ENCODE results near the gene IL4I1.

IL4I1 gene

DNA sequence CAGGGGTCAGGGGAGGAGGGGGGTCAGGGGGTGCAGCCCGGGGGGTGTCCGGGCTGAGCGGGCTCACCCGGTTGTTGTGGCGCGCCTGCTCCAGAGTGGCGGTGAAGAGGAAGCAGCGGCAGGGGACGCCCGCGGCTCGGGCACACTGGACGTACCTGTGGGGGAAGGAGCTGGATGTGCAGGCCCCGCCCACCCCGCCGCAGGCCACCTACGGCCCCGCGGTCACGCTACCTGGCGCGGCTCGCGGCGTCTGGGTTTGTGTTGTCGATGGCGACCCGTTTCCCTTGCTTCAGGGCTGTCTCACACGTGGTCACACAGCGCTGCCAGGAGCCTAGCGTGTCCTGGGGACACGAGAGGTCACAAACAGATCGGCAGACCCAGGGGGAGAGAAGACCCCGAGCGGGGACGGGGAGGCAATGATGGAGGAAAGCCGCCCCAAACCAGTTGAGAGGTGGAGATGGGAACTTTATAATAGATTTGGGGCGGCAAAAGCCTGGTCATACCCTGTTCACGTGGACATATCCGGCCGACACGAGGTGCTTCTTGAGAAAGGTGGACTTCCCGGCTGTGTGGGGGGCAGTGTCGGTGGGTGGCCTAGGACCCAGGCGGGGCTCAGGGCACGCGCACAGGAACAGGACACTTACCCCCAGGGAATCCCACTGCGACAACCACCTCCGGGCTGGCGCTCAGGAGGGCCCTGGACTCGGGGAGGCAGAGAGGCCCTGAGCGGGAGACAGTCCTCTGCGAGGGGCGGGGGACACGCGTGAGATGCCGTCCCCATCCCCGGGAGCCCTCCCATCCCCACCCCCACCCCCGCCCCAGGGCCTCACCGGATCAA, 34.9 kb downstream of the IL4I1 start:
- no peak for DNase-seq

DNA sequence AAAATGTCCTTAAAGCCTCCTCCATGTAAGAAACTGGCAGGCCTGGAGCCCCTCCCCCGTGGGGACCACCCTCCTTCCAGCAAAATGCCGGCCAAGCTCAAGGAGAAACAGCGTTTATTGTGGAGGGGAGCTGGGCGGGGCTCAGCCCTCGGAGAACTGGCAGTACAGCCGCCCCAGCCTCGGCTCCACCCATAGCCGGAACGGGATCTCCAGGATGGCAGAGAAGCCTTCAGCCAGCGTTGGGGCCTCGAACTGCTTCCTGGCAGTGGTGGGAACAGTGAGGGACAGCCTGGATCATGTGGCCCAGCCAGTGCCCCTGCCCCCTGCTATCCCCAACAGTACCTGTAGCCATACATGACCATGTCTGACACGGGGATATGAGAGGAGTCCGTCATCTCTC, 35.6 kb downstream of the IL4I1 start:
- no peak for DNase-seq

DNA sequence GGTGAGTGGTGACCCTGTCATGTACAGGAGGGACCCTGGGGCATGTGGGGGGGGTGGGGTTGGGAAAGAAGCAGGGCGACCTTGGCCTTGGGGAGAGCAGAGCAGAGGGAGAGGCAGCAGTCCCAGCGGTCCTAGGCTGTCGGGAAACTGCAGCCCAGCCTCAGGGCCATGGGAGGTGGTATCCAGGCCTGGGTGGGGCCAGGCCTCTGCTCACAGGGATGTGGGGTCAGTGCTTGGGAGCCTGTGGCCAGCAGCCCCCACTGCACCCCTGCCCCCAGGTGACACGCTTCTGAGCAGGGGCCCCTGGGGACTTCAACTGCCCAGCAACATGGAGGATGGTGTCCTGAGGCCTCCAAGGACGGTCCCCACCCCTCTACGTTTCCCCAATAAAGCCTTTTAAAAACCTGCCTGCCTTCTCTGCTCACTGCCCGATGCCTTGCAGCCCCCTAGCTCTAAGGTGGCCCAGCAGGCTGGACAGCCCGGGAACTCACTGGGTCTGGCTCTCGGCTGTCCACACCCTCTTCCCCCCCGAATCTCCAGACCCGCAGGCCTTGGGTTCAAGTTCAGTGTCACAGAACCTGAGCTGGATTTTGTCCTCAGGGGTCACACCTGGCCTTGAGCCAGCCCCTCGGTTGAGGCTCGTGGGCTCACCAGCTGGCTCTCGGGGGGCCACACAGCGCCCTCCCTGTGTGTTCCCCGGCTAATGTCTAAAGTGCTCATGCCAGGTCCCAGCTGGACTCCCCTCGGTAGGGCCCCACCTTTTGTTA, 36.2 kb downstream of the IL4I1 start:
- DNase-seq, result no peak

DNA sequence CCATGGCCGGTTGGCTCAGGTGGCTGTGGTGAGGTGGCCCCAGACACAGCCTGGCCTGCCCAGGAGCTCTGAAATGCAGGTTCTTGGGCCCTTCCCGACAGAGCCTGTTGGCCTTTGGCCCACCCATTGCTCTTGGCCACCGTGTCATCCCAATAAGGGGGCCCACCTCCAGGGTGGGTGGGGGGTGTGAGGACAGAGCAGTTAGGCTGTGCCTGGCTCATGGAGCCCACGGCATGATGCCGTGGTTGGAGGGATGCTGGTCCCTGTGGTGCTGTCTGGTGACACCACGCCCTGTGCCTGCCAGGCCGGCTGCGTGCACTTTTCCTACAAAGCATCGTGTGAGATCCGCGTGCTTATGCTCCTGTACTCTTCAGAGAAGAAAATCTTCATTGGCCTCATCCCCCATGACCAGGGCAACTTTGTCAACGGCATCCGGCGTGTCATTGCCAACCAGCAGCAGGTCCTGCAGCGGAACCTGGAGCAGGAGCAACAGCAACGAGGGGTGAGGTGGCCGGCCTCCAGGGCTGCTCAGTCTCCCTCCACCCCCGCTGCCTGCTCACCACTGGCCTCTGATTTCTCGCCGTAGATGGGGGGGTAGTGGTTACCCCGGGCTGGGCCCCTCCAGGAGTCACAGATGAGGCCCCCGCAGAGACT, 36.9 kb downstream of the IL4I1 start:
- DNase-seq, result no peak

DNA sequence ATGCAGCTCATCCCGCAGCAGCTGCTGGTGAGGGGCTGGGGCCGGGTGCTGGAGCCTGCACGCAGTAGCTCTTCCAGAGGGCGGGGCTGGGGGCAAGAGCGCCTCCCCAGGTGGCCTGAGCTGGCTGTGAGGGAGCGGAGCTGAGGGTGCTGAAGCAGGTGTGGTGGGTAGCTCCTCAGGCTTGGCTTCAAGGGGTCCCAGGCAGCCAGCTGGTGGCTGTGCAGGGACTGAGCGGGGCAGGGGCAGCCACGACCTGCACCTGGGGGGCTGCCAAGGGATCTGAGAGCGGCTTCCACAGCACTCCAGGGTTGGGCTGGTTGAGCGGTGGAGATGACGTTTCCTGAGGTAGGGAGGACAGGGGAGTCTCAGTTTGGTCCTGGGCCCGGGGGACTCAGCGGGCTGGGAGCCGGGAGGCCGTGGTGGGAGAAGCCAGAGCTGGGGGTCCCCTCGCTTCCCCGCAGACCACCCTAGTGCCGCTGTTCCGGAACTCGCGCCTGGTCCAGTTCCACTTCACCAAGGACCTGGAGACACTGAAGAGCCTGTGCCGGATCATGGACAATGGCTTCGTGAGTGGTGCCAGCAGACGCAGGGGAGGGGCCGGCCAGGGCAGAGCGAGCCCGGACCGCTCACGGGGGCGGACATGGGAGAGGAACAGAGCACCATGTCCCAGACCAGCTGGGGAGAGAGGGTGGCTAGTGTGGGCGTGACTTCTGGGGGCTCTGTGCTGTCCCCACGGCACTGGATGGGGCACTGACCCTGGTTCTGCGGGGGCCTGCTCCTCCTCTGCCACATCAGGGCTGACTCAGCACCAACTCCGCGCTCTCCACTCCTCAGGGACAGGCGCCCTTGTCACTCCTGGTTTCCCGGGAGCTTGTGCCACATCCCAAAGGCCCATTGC, 38.4 kb downstream of the IL4I1 start:
- no peak for DNase-seq

DNA sequence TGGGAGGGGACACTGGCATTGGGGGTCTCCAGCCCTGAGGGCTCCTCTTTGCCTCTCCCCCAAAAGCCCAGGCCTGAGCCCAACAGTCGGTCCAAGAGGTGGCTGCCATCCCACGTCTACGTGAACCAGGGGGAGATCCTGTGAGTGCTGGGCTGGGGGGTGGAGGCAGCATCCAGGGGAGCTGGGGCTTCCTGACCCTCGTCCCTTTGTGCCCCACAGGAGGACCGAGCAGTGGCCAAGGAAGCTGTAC, 38.9 kb downstream of the IL4I1 start:
- DNase-seq, result no peak

DNA sequence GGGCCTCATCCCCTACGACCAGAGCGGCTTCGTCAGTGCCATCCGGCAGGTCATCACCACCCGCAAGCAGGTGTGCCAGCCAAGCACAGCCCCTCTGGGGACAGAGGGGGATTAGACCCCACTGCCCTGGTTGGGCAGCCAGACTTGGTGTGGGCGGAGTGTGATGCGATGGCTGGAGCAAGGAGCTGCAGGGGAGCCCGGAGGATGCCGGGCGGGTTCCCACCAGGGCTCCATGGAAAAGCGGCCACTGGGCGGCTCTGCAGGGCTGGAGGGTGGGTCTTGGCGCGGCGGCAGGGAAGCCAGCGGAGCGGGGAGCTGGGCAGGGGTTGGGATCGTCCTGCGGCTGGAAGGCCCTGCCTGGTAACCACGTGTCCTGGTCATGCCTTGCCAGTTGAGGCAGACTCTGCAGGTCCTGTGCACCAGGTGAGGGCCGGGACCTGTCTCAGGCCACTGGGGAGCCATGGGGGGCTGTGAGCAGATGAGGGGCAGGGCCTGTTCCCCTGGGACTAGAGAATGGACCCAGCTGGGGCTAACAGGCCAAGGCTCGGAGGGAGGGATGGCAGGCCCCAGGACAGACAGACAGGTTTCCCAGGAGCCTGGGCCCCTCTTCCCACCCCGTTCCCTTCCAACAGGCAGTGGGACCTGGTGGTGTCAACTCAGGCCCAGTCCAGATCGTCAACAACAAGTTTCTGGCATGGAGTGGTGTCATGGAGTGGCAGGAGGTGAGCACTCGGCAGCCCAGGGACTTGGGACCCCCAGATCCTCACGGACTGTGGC, 39.4 kb downstream of the IL4I1 start:
- DNase-seq, result no peak

DNA sequence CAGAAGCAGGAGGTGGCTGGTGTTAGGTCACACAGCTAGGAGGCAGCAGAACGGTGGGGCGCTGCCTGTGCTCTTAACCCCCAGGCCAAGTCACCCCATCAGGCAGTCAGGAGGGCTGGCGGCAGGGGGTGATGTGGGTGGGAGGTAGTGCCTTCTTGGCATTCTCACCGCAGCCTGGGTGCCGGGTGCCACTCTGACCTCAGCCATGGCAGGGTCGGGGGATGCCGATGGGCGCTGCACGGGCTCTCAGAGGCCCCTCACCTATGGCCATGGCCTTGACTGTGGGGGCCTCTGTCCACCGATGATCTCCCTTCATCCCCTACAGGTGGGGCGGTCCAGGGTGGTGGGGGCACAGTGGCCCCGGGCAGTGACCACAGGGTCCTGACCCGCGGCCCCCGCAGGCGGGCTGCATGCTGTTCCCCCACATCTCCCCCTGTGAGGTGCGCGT, 40.1 kb downstream of the IL4I1 start:
- DNase-seq, result no peak

DNA sequence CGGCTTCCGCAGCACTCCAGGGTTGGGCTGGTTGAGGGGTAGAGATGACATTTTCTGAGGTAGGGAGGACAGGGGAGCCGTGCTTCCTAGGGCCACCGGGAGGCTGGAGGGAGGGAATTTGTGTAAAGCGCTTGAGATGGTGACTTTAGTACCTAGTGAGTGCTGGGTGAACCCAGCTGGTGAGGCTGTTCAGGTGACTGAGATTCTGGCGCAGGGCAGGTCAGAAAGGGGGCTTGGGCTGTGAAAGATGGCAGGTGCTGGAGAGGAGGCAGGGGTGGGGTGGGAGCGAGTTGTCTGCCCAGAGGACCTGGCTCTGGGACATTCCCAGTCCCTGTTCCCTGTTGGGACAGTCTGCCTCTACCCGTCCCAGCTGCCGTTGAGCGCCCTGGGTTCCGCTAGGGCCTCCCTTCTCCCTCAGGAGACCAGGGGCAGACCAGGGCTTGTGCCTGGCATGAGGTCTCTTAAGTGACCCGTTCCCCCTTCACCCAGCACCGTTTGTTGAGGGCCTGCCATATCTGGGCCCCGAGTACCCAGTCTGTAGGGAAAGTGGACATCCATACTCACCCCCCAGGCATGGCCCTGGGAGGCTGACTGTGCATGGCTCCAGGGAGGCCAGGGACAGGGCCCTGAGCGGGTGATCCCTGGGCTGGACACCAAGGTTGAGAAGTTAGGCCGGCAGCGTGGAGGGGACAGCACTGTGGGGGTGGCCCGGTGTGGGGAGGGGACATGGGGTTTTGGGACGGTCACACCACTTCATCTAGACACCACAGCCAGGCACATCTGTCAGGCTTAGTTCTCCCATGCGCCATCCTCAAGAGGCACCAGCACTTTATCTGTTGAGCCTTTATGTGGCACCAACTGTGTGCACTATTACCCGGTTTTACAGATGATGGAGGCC, 40.8 kb downstream of the IL4I1 start:
- no peak for DNase-seq

DNA sequence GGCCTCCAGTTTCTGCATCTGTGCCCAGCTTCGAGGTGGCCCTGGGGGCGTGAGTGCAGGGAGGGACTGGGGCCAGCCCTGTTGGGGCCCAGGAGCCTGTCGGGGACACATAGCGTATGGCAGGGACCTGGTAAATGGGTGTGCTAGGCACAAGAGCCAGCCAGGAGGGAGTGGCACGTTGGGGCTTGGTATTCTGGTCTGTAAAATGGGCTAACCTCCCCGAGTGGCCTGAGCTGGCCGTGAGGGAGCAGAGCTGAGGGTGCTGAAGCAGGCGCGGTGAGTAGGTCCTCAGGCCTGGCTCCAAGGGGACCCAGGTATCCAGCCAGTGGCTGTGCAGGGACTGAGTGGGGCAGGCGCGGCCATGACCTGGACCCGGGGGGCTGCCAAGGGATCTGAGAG, 41.4 kb downstream of the IL4I1 start:
- no peak for DNase-seq

DNA sequence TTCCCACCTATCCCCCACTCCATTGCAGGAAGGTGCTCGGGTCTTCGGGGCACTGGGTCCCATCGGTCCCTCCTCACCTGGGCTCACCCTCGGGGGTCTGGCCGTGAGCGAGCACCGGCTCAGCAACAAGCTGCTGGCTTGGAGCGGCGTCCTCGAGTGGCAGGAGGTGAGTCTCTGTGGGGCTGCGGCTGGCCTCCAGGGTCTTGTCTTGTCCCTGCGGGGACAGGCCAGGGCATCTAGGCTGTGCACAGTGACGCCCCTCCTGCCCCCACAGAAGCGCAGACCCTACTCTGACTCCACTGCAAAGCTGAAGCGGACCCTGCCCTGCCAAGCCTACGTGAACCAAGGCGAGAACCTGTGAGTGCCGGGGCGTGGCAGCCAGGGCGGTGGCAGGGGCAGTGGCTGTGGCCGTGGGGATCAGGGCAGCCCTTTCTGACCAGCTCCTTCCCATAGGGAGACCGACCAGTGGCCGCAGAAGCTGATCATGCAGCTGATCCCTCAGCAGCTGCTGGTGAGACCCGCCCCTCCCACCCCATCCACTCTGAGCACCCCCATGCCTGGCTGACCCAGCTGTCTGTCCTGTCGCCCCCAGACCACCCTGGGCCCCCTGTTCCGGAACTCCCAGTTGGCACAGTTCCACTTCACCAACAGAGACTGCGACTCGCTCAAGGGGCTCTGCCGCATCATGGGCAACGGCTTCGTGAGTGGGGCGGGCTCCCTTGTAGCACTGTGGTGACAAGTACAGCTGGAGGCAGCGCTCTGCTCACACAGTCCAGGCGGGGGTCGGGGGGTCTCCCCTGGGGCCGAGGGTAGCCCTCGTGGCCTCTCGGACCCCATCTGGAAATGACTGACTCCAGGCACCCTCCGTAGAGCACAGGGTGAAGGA, 42.1 kb downstream of the IL4I1 start:
- DNase-seq, result no peak

DNA sequence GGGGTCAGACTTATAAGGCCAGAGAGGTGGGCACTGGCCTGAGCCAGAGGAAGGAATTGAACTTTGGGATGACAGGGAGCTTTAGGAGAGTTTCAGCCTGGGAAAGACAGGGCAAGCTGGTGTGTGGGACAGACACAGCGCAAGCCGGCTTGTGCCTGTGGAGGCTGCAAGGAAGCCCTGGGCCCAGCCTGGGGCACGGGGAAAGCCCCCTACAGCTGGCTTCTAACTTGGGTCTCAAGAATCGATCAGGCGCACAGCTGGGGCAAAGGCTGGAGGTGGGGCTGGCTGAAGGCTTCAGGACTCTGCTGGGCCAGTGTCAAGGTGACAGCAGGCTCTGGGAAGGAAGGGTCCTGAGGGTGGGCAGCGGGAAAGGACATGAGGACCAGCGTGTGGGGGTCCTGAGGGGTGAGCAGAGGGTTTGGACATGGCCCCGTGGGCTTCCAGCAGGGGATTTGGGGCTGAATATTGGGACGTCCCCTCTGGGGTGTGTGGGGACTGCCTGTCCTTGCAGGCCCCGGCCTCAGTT, 42.8 kb downstream of the IL4I1 start:
- DNase-seq, result no peak

DNA sequence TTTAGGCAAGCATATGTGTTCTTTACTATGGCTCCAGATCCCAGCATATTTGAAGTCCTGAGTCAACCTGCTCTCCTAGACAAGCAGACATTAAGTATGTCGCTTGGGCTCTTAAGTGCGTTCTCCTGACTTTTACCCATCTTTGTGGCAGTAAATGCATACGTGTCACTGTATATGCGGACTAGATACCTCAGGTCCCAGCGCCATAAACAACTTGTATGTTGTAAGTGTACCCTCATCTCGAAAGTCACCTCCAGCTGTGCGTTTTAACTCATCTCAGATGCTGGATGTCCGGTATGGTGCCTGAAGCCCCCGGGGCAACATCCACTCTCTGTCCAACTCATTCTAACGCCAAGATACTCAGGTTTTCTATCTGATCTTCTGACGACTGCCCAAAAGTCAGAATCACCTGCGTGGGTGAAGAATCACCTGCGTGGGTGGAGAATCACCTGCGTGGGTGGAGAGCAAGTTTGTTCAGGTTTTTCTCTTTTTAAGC, 44.0 kb downstream of the IL4I1 start:
- DNase-seq, result no peak

DNA sequence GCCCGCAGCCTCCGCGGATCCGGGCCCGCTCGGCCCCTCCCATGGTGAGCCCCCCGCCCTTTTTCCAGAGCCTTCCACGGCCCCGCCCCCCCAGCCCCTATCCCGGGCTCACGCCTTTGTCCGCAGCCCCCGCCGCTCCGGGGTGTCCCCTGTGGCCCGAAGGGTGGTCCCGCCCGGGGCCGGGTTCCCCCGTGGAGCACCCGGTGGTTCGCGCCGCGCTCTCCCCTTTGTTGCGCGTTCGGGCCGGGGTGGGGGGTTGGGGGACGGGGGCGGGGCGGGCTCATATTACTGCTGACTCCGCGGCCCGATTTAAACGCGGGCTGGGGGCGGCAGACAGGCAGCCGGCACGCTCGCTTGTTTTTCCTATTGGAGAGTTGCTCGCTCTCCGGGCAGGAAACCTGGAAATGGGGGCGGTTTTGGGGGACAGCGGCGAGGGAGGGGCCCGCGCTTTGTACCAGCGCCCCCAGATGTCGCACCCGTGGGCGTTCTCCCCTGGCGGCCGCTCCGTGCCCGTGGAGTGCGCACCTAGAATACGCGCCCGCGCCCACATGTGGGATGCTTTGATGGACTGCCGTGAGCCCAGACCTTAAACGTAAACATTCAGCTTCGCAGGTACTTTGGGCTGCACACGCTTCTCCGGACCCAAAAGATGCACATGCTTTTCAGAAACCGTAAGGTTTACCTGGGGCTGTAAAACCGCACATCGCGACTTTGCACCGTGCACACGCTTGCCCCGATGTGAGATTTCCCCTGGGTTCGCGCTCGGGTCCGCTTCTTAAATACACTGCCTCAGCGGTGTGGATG, 45.0 kb downstream of the IL4I1 start:
- DNase-seq, result peak; percentile 46

DNA sequence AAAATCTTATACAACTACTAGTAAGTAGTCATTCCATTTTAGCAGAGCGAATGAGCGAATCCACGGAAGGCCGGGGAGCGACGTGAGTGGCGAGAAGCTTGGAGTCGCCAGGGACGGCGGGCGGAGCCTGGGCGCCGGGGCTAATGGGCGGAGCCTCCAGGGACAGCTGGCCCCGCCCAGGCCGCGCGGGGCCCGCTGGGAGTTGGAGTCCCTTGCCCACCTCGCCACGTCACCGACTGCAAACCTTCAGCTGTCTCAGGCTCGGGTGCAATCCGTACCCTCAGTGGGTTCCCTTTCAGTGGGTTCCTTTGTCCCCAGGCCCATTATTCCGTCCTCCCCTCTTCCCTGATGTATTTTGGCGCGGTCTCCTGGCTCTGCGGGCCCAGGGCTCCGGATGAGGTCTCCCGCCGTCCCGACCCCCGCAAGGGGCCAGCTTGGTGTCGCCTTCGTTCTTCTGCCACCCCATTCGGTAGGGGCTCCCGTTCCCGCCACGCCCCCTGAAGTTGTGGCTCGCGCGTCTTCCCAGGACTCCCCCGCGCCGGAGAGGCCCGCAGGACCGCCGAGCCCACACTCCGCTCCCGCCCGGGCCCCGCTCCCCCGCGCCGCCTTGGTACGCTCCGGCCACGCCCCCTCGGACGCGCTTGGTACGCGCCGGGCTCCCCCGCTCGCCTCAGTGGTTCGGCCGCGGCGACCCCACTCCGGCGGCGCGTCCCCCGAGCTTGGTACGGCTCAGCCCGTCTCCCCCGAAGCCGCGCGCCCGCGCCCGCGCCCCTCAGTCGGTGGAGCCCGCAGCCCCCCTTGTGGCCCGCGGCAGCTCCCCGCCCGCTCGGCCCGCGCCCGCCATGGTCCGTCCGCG, 46.0 kb downstream of the IL4I1 start, which contains the start of gene PTOV1:
PTOV1 (plus strand) TSS at position 673 of the 856 bp plus-strand sequence.
- peak; percentile 88 for DNase-seq

DNA sequence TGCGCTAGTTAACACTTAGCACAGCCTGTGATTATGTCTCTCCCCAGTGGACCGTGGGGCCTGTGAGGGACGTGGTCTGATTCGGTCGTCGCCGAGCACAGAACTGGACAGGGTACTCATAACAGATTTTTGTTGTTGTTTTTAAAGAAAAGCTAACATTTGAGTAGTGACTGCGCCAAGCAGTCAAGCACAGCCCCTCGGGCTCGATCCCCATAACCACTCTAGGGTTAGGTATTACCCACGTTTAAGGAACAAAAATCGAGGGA, 46.5 kb downstream of the IL4I1 start:
- no peak for DNase-seq

DNA sequence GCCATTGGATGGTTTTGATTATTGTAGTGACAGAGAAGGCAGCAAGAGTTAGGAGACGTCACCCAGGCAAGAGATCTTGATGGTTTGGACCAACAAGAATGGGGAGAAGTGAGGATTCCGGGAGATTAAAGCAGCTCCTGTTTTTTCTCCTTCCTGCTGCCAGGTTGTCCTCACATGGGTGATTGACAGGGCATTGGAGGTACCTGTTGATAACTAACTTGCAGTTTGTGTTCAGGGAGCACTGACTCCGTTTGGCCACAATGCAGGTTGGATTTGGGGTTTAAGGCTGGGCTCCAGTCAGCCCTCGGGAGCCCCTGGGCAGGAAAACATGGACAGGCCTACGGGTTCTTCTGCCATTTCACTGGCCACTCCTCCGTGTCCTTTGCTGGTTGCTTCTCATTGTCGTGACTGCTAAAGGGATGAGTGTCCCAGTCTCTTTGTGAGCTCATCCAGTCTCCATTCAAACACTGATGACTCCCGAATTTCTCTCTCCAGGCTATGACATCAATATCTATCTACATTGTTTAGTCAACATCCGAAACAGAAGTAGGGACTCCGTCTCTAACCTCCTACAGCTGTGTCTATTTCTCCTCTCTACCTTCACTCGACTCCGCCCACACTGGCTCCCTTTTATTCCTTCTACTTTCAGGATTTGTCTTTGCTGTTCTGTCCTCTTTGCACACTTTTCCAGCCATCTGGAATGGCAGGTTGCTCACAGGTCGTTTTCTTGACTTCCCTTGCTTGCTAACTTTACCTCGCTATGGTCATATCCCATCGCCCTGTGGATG, 47.1 kb downstream of the IL4I1 start:
- no peak for DNase-seq
